Keratinocyte (primary cell): ENCODE results near the gene TRAF3IP1. TPM values are rescaled to one million over a fixed set of nuclear protein-coding genes. Genes with fewer than 3 reads are reported as not detected.

Source experiments
- DNase-seq: peaks from one replicate; pipeline ENCODE4 v3.0.0-alpha.2; 2011; ENCODE audit warnings: low read depth, missing footprints, low spot score
- FAIRE-seq: peaks from 2 replicates; lab custom pipeline; 2011; peaks lifted over from hg19 to GRCh38; lab: Jason Lieb, UNC
- H2AFZ ChIP-seq: 2 replicates; pipeline ENCODE4 v1.6.0; 2012; ENCODE audit warnings: low read length, control low read depth, inconsistent platforms; ENCODE audit not compliant: control insufficient read depth
- H3K27ac ChIP-seq: 2 replicates; pipeline ENCODE4 v1.5.1; 2011; ENCODE audit warnings: low read length; ENCODE audit not compliant: control insufficient read depth, insufficient read depth
- H3K27me3 ChIP-seq: 3 replicates; pipeline ENCODE4 v1.6.0; 2011; ENCODE audit warnings: low read length; ENCODE audit not compliant: control insufficient read depth, insufficient read depth; ENCODE audit errors: extremely low read depth
- H3K36me3 ChIP-seq, 2 experiments: 2 replicates in 1 of 2; 3 replicates in 1 of 2; pipeline ENCODE4 v1.5.1; 2011; ENCODE audit warnings: low read length in 2 of 2, mild to moderate bottlenecking in 1 of 2; ENCODE audit not compliant: control insufficient read depth in 2 of 2, insufficient read depth in 2 of 2; ENCODE audit errors: extremely low read depth in 1 of 2
- H3K4me1 ChIP-seq: 3 replicates; pipeline ENCODE4 v1.5.1; 2011; ENCODE audit warnings: low read length; ENCODE audit not compliant: control insufficient read depth, insufficient read depth; ENCODE audit errors: extremely low read depth
- H3K4me2 ChIP-seq: 3 replicates; pipeline ENCODE4 v1.6.0; 2011; ENCODE audit warnings: low read depth, low read length; ENCODE audit not compliant: control insufficient read depth, insufficient read depth; ENCODE audit errors: extremely low read depth
- H3K4me3 ChIP-seq, 3 experiments: fragments of 200-600 bp in 1 of 3; sonication (generic) in 1 of 3; 2 replicates in 2 of 3; 3 replicates in 1 of 3; pipeline ENCODE4 v1.5.1; 2011 to 2016; ENCODE audit warnings: low read length in 3 of 3, mild to moderate bottlenecking in 3 of 3, control low read depth in 2 of 3, inconsistent platforms in 1 of 3, low read depth in 1 of 3, mixed read lengths in 1 of 3, mixed run types in 1 of 3, moderate library complexity in 1 of 3; ENCODE audit not compliant: control insufficient read depth in 2 of 3, insufficient read depth in 2 of 3; ENCODE audit errors: extremely low read depth in 1 of 3
- H3K79me2 ChIP-seq: 2 replicates; pipeline ENCODE4 v1.6.0; 2012; ENCODE audit warnings: low read length; ENCODE audit not compliant: control insufficient read depth, insufficient read depth
- H3K9ac ChIP-seq: 3 replicates; pipeline ENCODE4 v1.6.0; 2011; ENCODE audit warnings: low read length; ENCODE audit not compliant: control insufficient read depth, insufficient read depth; ENCODE audit errors: extremely low read depth
- H3K9me1 ChIP-seq: 3 replicates; pipeline ENCODE4 v1.6.0; 2011; ENCODE audit warnings: low read length; ENCODE audit not compliant: control insufficient read depth, insufficient read depth; ENCODE audit errors: extremely low read depth
- H3K9me3 ChIP-seq: 2 replicates; pipeline ENCODE4 v1.5.1; 2012; ENCODE audit warnings: low read depth, low read length; ENCODE audit not compliant: control insufficient read depth
- H4K20me1 ChIP-seq: 3 replicates; pipeline ENCODE4 v1.6.0; 2011; ENCODE audit warnings: low read length; ENCODE audit not compliant: control insufficient read depth, insufficient read depth; ENCODE audit errors: extremely low read depth
- CTCF ChIP-seq, 3 experiments: IDR thresholded peaks in 1 of 3; conservative IDR thresholded peaks in 1 of 3; optimal IDR thresholded peaks in 1 of 3; 2 replicates in 2 of 3; 3 replicates in 1 of 3; pipeline versions ENCODE3 to v1.5.1; 2011; ENCODE audit warnings: low read length in 3 of 3, mild to moderate bottlenecking in 3 of 3, moderate library complexity in 2 of 3, control low read depth in 1 of 3, inconsistent platforms in 1 of 3; ENCODE audit not compliant: insufficient read depth in 2 of 3; ENCODE audit errors: extremely low read depth in 1 of 3
- EZH2 ChIP-seq: IDR thresholded peaks from one replicate; pipeline ENCODE4 v1.6.1; 2012; ENCODE audit warnings: inconsistent platforms, mild to moderate bottlenecking, low read length, moderate library complexity
- dilution Hi-C: fragments of 300-500 bp; cut with MboI; formaldehyde crosslinking; loops from one replicate; pipeline ENCODE4 v1.7.0; 2020; ENCODE audit warnings: low sequenced_read_pairs; ENCODE audit not compliant: extremely low pct_ligation_motif_present
- polyA plus RNA-seq, 5 experiments: library from polyadenylated mRNA; depleted of rRNA in 3 of 5; stranded (reverse) in 3 of 5; stranded (forward) in 1 of 5; unstranded in 1 of 5; fragments of >200 nt; gene quantifications; 1 replicate in 1 of 5; 2 replicates in 3 of 5; 3 replicates in 1 of 5; pipeline versions ENCODE4 v1.2.1 to v1.2.3, GENCODE V29; 2011 to 2012; ENCODE audit warnings: missing spikeins in 2 of 5, low read depth in 1 of 5, low replicate concordance in 1 of 5

The TRAF3IP1 gene
- polyA plus RNA-seq, 1 donor (not counting 4 experiments of a cell fraction or from before 2014, with no cell fraction given) = 7.0 TPM

GRCh38 chr2:238433941-238434845, 113.9 kb downstream of the TRAF3IP1 start:
- Histone ChIP-seq H3K9ac (peak overlapping the region; percentile 49), H2AFZ (no peak overlapping the region), H3K9me1 (no peaks in the 10 kb centered on the region), H3K27ac (peak overlapping the region; percentile 77), H4K20me1 (no peaks in the 10 kb centered on the region), H3K4me1 (peaks cover 23% of the 10 kb centered on the region), H3K27me3 (no peaks in the 10 kb centered on the region), H3K9me3 (no peaks in the 10 kb centered on the region), H3K79me2 (peaks cover 55% of the 10 kb centered on the region), H3K4me2 (peak overlapping the region; percentile 38), H3K4me3 (no peak overlapping the region), H3K36me3 (peaks cover 14 to 20% of the 10 kb centered on the region in 2 experiments)
- FAIRE-seq = no peak
- dilution Hi-C loops = no loop called here
- no peak for TF ChIP-seq CTCF (optimal IDR thresholded peaks at IDR 0.05 in 1 of 3, IDR thresholded peaks at IDR 0.05 in 1 of 3, conservative IDR thresholded peaks at IDR 0.05 in 1 of 3; ENCODE audit: extremely low read depth in 1 of 3, insufficient read depth in 2 of 3, low read length in 3 of 3)
- TF ChIP-seq EZH2 = no peak
- DNase-seq = no peak

GRCh38 chr2:238434846-238435751, 114.8 kb downstream of the TRAF3IP1 start:
- Histone ChIP-seq H3K27ac (peak overlapping the region; percentile 77), H3K4me3 (peak overlapping the region in 1 of 3 experiments; percentile 18), H3K9me3 (no peaks in the 10 kb centered on the region), H3K4me1 (peaks cover 30% of the 10 kb centered on the region), H3K36me3 (peaks cover 17 to 28% of the 10 kb centered on the region in 2 experiments), H3K9me1 (no peaks in the 10 kb centered on the region), H2AFZ (no peak overlapping the region), H3K4me2 (peak overlapping the region; percentile 38), H3K79me2 (peaks cover 57% of the 10 kb centered on the region), H3K27me3 (no peaks in the 10 kb centered on the region), H3K9ac (peak overlapping the region; percentile 49), H4K20me1 (peaks cover 3% of the 10 kb centered on the region)
- FAIRE-seq (no peak), DNase-seq (no peak)
- TF ChIP-seq EZH2 (no peak), CTCF (optimal IDR thresholded peaks at IDR 0.05 in 1 of 3, IDR thresholded peaks at IDR 0.05 in 1 of 3, conservative IDR thresholded peaks at IDR 0.05 in 1 of 3; ENCODE audit: extremely low read depth in 1 of 3, insufficient read depth in 2 of 3, low read length in 3 of 3) (no peak)
- dilution Hi-C loops = no loop called here
